NK-92 treated with Interleukin-12 subunit alpha and Interleukin-12 subunit beta, amount 100 ng/mL, for 24 hours (cell line): ENCODE data around the gene TRAM2.
A peak's percentile ranks its signal among the peaks of the same experiment; 100 is the strongest.

Experiments used
- DNase-seq: peaks from one replicate; lab custom pipeline; 2025; lab: John Stamatoyannopoulos, UW

The TRAM2 gene

DNA sequence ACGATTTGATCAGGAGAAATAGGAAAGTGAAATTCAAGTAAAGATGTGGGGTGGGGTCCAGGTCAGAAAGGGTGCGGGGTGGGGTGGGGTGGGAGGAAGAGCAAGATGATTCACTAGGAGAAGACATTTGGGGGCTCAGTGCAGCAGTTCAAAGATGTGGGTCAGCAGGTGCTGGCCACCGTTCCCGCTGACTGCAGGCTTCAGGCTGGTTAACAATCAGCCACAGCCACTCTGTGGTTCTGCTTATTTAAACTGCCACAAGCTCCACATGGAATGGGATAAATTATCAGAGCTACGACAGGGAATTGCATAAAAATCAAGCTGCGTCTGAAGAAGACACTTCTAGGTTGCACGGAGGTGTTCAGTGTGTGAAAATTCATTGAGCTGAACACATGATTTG is 49.4 kb downstream of the TRAM2 start:
- DNase-seq = no peak

GRCh38 chr6:52526634-52527033 is 50.2 kb downstream of the TRAM2 start:
- no peak for DNase-seq

DNA sequence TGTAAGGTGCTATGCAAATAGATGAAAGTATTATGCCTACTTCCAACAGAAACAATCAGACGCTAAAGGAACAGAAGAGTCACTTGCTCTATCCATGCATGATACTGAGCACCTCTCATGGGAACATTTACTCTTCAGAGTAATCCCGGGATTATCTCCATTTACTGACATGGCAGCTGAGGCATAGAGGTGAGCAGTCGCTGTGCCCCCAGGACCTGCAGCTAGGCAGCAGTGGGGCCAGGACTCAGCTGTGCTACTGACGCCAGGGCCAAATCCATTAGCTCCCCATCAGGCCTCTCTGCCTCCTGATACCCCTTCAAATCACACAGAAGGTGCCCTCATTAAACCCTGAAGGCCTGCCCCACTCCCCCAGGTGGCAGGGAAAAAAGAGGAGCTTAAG is 51.9 kb downstream of the TRAM2 start:
- DNase-seq = no peak

- no peak for DNase-seq
These were observed 53.3 kb downstream of the TRAM2 start for GRCh38 chr6:52523378-52524142.

- DNase-seq = no peak
These were observed 54.2 kb downstream of the TRAM2 start for GRCh38 chr6:52522655-52523054.

GRCh38 chr6:52522151-52522626 is 54.7 kb downstream of the TRAM2 start:
- no peak for DNase-seq

DNA sequence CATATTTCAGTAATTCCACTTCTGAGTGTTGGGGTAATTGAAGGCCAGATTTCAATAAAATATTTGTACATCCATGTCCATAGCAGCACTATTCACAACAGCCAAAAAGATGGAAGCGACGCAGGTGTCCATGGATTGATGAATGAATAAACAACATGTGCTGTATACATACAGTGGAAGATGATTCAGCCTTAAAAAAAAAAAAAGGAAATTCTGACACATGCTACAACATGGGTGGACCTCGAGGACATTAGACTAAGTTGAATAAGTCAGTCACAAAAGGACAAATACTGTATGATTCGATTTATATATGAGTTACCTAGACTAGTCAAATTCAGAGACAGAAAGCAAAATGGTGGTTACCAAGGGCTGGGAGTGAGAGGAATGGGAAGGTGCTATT is 57.2 kb downstream of the TRAM2 start:
- no peak for DNase-seq

- no peak for DNase-seq
These were observed 58.4 kb downstream of the TRAM2 start for GRCh38 chr6:52518279-52518945.

GRCh38 chr6:52517502-52518278 is 59.2 kb downstream of the TRAM2 start:
- DNase-seq = peak; percentile 66

- DNase-seq = no peak
These were observed 59.9 kb downstream of the TRAM2 start for GRCh38 chr6:52516943-52517342.

- DNase-seq = no peak
These were observed 60.6 kb downstream of the TRAM2 start for GRCh38 chr6:52516269-52516668.

GRCh38 chr6:52515219-52515960 is 61.5 kb downstream of the TRAM2 start:
- no peak for DNase-seq

GRCh38 chr6:52514514-52514913 is 62.3 kb downstream of the TRAM2 start:
- peak; percentile 74 for DNase-seq

DNA sequence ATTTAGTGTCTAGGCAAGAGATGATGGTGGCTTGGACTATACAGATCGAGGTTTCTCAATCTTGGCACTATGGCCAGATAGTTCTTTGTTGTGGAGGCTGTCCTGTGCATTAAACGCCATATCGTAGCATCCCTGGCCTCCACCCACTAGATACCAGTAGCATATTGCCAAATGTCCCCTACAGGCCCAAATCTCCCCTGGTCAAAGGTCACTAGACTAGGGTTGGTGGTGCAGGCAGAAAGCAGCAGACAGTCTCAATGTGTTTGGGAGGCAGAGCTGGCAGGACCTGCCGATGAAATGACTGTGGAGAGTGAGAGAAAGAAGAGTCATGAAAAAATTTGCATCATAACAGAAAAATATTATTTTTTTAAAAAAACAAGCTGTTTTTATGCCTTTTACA is 63.0 kb downstream of the TRAM2 start:
- no peak for DNase-seq

DNA sequence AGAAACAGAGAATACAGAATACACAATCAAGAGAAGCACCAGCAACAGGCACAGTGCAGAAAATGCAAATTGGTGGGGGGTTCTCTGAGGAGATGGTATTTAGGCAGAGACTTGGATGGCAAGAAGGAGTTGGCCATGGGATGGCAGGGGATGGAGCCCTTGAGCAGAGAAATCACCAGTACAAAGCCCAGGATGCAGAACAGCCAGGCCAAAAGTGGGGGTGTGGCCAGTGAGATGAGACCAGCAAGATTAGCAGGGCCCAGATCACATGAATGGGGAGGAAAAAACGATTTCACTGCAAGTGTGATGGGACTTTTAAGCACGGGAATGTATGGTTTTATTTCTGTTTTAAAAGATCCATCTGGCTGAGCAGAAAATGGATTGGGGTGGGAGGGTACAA is 63.4 kb downstream of the TRAM2 start:
- no peak for DNase-seq

DNA sequence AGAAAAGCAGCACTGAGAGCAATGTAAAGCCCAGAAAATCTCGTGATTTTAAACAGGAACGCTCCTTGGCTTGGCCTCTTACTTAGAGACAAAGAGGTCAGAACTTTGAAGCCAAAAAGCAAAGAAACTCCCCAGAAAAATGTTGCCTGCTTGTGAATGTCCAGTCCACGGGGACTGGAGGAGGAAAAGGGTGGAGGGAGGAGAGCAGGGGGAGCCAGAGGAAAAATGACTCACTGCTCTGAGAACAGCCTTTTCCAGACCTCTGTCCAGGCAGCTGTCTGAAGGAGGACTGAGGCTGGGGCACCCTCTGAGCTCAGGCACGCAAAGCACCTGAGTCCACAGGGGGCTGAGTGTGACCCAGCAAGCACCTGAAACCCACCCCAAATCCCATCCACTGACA is 64.7 kb downstream of the TRAM2 start:
- no peak for DNase-seq

DNA sequence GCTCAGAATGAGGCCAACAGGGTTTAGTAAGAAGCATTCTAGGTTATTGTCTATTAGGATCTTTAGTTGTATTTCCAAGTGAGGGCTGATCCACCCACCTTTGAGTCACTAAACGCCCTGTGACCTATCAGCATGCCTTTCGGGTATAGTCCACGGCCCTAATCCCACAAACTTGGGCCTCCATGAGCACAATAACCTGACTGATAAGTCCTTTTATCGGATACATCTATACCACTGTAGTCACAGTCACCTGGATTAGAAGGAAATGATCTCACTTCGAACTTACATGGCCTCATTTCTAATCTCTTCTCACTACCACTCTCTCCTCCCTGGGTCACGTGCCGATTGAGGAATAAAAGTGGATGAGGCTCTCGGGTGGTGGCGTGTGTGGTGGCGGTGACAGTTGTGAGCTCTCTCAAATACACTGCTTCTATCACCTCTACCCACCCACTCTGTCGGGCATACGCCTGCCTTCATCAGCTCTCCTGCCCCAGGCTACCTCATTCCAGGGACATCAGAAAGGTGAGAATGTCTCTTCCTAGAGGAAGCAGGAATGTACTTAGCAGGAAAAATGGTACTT is 65.2 kb downstream of the TRAM2 start:
- no peak for DNase-seq

GRCh38 chr6:52511163-52511562 is 65.7 kb downstream of the TRAM2 start:
- no peak for DNase-seq

GRCh38 chr6:52510213-52510562 is 66.7 kb downstream of the TRAM2 start:
- no peak for DNase-seq

DNA sequence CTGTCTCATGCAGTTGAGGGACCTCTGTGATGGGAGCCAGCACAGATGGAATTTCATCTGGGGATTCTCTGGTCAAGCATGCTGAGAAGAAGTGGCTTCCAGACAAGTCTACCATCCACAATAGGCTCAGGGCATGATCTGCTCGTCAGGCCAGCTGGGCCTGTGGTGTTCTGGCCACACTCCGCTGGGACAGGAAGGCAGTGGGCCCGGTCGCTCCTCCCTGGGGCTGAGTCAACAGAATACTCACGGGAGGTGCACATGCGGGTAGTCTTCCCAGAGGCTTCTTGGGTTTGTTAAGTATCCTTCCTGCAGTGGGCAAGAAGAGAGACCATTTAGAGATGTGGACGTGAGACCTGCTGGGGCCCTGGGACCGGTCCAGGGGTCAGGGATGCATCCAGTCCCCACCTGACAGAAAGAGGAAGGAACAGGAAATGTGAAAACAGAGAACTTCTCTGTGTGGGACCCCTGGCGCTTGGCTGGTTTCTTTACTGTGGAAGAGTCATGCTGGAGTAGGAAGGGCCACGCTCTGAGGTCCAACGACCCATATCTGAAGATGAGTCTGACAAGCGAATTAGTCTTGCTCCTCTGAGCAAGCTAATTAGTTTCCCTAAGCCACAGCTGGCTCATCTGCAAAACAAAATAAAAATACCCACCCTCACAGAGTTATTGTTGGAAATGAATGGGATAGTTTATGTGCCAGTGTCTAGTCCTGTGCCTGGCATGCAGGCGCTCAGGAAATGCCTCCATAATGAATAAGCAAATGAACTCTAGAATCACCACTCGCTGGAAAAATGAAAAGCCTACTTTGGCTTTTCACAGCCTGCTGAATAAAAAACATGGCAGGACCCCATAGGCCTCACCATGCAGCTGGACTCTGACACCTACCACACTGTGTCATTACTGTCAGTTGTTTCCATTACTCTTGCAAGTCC is 67.3 kb downstream of the TRAM2 start:
- DNase-seq = no peak

DNA sequence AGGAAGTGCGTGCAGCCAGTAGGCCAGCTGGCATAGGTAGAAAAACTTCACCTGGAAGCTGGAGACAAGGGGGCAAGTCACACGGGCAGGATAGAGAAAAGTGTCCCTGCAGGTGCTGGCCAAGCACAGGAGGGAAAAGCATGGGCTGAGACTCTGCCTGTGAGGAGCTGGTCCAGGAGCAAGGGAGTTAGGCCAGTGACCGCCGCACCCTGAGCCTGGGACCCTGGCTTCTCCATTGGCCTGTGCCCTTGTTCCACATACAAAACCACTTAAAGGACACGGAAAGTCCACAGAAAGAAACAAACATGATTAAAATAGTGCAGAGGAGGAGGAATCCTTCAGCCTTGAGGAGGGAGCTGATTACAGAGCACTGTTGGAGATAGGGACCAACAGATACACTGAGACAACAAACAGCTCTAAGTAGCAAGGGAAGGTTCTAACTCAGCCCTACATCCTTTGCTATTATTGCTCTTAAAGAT is 68.6 kb downstream of the TRAM2 start:
- DNase-seq = no peak
